GM19193 (cell line): ENCODE measurements around the gene CLSTN2.

Source experiments
- POLR2A ChIP-seq: IDR thresholded peaks from 4 replicates; pipeline ENCODE4 v1.6.1; 2011; ENCODE audit not compliant: insufficient read depth, insufficient read length; ENCODE audit errors: extremely low read depth

Gene CLSTN2

DNA sequence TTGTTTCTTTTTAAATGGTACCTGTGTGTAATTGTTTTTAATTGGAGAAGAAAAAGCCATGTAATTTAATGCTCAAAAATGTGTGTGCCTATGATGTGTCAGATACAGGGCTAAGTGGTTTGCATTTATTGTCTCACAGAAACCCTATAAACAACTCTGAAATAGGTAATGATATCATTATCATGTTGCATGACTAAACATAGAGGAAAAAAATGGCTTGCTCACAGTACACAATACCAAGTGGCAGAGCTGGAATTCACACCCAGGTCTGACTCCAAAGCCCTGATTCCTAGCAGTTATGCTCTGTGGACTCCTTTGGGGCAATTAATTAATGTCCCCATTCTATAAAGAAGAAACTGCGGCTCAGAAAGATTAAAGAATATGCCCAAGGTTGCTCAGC lies 505.5 kb downstream of the CLSTN2 start:
- TF ChIP-seq POLR2A = no peak

DNA sequence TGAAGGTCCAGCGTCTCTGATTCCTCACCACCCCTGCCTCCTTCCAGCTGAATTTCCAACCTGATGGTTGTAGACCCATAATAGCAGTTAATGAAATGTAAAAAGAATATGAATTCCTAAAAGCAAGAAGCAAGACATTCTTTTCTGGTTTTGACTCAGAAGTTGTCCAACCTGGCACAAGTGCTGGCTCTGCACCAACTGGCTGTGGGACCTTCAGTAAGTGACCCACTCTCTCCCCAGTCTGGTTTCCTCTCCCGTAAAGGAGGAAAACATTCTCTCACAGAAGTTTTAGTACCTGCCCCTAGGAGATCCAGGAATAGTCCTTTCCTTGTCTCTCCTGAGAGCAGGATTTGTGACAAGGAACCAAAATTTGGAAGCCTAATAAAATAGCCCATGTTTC lies 506.0 kb downstream of the CLSTN2 start:
- no peak for TF ChIP-seq POLR2A

DNA sequence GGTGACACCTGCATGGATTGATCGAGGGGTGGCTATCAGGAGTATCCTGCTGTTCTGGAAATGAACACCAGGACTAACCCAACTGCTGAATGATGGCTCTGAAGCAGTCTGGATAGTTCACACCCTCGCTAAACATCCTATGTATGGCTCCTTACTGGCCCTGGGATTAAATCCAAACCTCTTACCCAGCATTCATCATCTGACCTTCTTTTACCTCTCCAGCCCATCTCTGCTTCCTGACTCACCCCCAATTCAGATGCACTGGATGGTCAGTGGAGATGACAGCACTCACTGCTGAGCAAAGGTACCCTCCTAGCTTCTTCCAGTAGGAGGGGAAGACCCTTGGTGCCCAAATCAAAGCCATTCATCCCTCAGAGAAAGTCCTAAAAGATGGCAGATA lies 507.6 kb downstream of the CLSTN2 start:
- no peak for TF ChIP-seq POLR2A

DNA sequence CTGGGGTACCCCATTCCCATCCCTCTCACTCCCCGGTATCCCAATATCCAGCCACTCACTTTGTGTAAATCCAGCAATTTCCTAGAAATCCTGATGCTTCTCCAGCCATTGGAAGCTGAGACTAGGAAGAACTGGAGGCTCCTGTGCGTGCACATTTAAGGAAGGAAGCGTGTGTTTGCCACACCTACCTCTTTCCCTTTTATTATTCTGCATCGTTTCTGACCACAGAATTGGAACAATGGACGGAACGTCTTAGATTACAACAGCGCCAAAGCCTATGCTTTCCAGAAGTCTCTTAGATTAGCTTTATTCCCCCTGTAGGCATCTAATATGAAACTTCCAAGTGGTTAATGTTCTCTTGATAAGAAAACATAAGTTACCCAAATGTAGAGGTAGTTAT lies 508.1 kb downstream of the CLSTN2 start:
- TF ChIP-seq POLR2A = no peak

DNA sequence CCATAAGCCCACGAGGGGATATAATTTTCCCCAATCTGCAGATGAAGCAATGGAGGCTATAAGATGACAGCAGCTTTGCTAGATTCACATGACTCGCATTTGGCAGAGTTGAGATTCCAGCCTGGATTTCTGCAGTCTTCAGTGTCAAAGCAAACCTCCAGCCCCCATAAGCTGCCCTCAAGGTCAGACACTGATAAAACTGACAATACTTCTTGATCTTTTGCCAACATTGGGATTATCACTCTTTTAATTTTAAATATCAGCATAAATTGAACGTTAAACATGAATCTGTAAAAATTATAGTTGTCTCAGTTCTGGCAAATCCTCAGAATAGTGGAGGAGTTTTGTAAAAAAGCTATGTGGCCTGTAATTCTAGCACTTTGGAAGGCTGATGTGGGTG lies 508.8 kb downstream of the CLSTN2 start:
- TF ChIP-seq POLR2A = no peak

DNA sequence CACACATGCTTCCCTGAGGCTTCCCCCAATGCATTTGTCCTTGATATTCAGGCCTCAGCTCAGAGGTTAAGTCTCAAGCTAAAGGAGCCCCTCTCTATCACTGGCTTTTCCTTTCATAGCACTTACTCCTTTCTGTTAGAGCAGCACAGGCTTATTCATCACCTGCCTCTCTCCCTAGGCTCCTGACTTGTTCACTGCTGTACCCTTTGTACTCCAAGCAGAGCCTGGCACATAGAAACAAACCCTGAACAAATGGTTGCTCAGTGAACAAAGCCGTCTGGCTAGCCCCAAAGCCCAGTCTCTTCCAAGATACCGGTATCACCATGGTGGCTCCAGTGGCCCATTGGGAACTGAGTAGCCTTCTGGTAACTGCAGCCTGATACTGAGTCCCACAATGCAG lies 511.7 kb downstream of the CLSTN2 start:
- TF ChIP-seq POLR2A = no peak

DNA sequence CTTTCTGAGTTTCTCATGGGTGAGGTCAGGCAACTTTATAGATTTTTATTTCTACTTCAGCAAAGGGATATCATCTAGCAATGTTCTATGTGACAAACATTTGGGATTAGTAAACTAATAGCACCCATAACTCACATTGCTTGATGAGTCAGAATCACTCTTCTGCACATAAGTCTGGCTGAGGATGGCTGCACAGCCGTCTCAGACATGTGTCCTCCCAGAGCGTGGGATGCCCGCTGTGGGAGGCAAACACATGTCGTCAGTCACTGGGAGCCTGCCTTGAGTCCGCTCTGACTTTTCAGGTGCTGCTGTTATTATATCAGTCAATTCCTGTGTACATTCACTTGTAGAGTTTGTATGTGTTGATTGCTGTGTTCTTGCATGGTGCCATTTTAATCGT lies 512.2 kb downstream of the CLSTN2 start:
- TF ChIP-seq POLR2A = no peak

DNA sequence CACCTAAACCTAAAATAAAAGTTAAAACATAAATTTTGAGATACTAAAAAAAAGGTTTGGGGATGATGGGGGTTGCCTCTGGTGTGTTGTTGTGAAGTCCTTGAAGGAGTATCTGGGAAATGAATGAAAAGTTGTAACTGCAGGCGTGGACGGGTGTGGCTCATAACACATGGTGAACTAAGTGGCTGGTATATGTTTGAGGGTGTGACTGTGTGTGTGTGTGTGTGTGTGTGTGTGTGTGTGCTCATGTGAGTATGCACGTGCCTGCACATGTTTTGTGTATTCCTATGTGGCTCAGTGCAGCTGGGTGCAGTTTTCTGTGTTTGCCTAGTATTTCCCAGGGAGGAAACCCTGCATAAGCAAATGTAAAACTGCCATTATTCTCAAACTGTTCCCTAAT lies 513.0 kb downstream of the CLSTN2 start:
- no peak for TF ChIP-seq POLR2A

DNA sequence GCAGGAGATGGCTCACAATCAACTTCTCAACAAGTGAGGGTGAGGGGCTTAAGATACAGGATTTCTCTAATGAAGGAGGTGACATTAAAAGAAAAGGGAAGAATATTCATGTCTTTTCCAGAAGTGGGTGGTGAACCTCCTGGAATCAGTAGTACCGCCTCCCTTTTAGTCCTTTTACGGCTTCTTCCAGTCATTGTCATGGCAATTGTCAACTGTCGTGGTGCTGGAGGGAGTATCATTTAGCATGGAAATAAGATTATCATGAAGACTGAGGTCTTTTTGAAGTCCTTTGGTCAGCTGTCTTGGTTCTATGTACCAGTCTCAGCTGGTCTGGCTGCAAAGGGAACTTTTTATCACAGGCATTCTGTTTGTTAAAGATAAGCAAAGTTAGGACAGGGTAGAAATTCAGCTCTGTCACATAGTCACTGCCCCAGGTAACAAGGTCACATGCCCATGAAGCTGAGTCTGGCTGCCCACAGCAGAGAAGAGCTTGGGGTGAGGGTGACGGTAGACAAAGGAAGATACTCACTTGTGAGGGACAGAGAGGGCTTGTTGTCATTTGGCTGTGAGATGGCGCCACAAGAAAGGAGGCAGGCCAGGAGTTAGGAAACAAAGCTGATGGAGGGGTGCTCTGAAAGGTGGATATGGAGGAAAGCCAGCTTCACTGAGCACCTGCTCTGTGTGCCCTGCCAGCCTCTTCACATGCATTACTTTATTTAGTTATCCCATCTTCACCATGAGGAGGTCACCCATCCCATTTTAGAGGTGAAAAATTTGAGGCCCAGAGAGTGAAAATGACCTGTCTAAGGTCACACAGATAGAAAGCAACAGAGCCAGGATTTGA lies 514.6 kb downstream of the CLSTN2 start:
- no peak for TF ChIP-seq POLR2A

DNA sequence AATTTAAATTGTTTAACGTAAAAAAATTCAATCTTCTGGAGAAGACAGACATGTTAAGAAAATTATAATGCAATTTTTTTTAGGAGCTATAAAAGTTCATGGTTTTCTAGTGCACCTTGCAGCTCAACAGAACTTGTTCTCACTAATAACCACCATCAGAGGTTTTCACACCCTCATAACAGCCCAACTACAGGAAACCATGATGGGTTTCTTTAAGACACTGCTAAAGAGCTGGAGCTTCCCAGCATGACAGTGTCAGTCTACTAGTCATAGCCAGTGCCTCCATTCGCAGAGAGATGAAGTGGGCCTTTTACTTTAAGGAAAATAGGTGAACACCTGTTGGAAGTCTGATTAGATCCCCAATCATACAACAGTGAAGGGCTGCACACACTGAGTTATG lies 518.8 kb downstream of the CLSTN2 start:
- TF ChIP-seq POLR2A = no peak

DNA sequence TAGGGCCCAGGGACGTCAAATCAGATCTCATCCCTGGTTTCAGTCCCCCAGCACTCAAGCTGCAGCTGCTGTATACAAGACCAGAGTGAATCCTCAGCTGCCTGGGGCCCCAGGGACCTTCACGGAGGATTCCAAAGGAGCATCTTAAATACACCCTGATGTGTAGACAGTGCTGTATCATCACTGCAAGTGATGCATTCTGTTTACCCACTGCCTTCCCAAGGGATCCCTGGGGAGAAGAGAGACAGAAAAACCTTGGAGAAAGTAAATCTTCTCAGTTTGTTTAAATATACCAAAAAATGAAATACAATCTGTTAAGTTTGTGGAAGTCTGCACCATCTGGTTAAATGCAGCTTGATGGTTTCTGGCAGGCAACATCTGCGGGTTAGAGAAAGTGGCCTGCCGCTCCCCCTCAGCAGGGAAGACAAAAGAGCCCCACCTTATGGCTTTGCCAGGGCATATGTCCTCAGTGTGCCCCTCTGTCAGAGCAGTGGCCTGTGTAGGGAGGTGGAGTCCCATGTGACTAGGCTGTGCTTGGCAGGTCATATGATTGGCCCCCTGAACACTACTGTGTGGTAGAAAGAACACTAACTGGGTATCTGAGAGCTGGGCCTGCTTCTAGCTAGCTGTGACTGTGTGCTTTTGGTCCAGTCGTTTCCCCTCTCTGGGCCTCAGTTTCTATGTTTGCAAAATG lies 520.7 kb downstream of the CLSTN2 start:
- TF ChIP-seq POLR2A = no peak

DNA sequence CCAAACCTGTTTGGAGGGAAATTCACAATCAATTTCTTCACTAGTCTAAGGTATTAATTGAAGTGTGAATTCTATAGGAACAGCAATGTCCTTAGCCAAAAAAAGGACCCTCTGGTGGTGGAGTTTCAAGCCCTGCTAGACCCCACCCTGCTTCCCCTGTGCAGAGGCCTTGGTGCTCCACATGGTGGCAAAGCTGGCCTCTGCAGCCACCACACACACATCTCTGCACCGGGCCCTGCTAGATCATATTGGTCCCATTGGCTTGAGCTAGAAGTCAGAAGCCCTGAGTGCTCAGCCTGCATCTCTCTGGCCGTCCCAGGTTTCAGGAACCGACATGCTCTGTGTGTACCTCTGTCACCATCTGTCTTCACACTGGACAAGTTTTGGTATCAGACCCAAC lies 522.0 kb downstream of the CLSTN2 start:
- no peak for TF ChIP-seq POLR2A

DNA sequence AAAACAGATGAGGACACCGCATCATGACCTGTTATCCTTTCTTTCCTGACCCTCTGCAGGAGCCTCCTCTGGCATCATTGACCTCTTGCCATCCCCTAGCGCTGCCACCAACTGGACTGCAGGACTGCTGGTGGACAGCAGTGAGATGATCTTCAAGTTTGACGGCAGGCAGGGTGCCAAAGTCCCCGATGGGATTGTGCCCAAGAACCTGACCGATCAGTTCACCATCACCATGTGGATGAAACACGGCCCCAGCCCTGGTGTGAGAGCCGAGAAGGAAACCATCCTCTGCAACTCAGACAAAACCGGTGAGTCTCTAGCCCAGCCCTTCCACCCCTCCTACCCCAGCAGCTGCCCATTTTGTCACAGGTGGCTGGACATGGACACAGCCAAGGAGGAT lies 524.5 kb downstream of the CLSTN2 start:
- no peak for TF ChIP-seq POLR2A

DNA sequence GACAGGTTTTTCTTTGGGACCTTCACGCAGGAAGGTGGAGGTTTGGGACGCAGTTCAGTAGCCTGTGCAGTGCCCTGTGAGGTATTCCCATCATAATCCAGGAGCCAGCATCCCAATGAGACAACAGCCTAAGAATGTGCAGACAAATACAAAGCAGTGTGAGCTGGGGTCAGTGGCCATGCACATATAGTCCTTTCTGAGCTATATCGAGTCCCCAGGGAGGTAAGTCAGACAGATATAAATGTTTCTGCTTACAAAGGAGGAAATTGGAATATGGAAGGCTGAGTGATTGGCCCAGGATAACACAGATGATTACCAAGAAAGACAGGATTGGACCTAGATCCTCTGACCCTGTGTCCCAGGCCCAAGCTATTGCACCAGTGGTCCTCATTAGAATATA lies 526.3 kb downstream of the CLSTN2 start:
- TF ChIP-seq POLR2A = no peak

DNA sequence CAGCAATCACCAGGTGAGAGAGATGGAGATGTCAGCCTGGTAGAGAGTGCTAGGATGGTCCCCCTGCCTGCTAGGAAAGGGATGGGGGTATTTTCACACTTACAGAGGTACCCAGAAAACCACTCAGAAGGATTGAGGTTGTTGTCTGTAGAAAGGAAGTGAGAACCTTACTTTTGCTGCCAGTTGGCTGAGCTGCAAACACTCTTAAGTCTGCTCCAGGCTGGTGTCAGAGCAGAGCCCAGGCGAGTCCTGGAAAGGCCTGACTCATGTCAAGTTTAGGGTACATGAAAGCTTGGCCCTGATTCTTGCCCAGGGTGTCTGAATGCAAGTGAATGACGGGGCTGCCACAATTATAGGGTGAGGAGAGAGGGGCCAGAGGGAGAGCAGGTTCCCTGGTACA lies 528.4 kb downstream of the CLSTN2 start:
- no peak for TF ChIP-seq POLR2A

DNA sequence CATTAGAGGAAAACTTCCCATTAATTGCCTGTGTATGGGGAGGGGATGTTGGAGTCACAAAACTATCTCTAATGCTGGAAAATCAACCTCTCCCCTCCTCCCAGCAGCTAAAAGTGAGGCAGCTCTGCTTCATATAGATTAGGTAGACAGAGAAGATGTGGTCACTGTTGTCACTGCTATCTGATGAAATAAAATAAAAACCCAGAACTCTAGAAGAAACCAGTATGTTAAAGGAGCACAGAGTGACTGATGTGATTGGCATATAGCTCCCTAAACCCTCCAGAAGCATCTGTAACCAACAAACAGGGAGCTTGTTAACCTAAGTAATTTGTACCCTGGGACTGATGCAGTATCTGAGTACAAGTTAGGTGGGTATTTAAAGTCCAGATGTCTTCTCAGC lies 531.0 kb downstream of the CLSTN2 start:
- no peak for TF ChIP-seq POLR2A
